ENCODE data around the gene TMEM87B.
A peak's percentile ranks its signal among the peaks of the same experiment; 100 is the strongest.

The TMEM87B gene, protein sequence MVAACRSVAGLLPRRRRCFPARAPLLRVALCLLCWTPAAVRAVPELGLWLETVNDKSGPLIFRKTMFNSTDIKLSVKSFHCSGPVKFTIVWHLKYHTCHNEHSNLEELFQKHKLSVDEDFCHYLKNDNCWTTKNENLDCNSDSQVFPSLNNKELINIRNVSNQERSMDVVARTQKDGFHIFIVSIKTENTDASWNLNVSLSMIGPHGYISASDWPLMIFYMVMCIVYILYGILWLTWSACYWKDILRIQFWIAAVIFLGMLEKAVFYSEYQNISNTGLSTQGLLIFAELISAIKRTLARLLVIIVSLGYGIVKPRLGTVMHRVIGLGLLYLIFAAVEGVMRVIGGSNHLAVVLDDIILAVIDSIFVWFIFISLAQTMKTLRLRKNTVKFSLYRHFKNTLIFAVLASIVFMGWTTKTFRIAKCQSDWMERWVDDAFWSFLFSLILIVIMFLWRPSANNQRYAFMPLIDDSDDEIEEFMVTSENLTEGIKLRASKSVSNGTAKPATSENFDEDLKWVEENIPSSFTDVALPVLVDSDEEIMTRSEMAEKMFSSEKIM

DNA sequence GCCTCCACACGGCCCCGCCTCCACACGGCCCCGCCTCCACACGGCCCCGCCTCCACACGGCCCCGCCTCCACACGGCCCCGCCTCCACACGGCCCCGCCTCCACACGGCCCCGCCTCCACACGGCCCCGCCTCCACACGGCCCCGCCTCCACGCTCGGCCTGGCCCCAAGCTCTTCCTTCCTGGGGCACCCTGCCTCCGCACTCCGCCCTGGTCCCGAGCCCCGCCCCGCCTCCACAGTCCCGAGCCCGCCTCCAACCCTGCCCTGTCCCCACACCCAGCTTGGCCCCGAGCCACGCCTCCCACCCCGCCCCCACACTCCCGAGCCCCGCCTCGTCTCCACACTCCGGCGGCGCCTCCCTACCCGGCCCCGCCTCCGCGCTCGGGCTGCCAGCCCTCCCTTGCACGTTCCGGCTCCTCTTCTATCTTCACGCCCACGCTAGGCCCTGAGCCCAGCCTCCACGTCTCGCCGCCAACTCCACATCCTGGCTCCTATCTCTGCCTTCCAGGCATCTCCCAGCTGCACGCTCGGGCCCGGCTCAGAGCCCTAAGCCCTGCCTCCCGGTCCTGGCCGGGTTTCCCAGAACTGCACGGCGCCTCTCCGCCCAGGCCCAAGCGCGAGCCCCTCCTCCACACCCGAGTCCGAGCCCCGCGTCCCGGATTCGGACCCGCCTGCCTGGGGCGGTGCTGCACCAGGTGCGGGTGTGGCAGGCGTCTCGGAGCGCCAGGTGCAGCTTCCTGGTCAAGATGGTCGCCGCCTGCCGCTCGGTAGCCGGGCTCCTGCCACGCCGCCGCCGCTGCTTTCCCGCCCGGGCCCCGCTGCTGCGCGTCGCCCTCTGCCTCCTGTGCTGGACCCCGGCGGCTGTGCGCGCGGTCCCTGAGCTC lies at the start of gene TMEM87B:
TMEM87B (plus strand) TSS at position 423 of the 883 bp plus-strand sequence; CDS start at position 746, 323 bp downstream.
- peak; percentile 95 for DNase-seq (ENCODE audit: low spot score)

DNA sequence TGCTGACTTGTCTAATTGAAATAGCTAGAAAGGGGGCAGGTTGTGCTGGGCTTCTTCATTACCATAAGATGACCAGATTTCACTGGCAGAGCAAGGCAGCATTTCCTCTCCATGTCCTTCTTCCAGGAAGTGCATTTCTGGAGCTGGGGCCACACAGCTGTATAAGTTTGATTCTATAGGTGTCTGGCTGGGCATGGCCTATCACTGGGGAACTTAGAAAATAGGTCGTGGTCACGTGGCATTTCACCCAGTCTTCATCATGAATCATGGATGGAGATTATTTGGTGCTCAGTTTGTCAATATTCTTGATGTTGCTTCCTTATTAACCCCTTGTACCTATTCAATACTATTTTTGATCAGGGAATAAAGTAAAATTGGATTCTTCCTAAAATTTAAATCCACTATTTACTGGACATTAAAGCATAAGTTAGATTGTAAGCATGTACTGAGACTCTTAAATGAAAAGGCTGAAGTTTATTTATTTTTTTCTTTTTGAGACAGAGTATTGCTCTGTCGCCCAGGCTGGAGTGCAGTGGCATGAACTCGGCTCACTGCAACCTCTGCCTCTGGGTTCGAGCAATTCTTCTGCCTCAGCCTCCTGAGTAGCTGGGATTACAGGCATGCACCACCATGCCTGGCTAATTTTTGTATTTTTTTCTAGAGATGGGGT lies 49.5 kb upstream of the TMEM87B start:
- no peak for DNase-seq (ENCODE audit: low spot score)

DNA sequence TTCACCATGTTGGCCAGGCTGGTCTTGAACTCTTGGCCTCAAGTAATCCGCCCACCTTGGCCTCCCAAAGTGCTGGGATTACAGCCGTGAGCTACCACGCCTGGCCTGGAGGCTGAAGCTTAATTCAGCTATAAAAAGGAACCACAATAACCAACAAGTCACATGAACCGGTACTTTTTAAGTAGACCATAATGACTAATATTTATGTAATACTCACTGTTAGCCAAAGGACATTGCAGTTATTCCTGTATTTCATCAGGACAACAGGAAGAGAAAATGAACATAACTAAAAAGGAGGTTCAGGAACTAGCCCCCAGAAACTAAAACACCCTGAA lies 49.0 kb upstream of the TMEM87B start:
- no peak for DNase-seq (ENCODE audit: low spot score)

DNA sequence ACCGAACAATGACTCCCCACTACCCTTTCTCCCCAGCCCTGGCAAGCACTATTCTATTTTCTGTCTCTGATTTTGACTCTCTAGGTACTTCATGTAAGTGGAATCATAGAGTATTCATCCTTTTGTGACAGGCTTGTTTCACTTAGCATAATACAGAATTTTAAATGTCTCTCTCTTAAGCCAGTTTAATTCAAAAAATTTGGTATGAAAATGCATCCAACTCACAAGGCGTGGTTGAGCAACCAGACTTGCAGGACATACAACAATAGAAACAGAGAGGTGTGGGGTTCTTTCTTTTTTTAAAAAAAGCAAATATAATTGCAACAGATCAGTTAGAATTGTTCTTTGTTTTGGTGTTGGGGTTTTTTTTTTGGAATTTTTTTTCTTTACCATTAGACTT lies 47.6 kb upstream of the TMEM87B start:
- no peak for DNase-seq (ENCODE audit: low spot score)

DNA sequence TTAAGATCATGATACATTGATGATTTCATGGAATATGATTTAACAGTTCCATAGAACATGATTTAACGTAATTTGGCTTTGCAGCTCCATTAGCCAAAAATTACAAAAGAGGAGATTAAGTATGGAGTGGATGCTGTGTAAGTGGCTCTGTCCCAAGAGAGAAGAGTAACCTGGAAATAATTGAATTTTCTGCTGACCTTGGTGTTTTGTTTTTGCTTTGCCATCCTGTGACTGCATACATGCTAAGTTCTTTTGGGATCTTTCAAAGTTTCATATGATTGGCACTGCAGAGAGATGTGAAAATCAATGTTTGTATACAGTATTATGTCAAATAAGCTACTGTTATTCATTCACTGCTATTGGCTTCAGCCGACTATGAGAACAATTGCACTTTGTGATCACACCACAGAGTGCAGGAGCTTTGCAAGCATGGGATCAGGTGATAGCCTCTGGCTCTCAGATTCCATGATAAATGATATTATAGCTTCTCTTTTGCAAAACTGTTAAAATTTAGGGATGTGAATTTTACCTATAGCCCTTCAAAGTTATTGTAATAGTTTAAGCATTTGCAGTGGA lies 46.1 kb upstream of the TMEM87B start:
- peak; percentile 75 for DNase-seq (ENCODE audit: low spot score)

DNA sequence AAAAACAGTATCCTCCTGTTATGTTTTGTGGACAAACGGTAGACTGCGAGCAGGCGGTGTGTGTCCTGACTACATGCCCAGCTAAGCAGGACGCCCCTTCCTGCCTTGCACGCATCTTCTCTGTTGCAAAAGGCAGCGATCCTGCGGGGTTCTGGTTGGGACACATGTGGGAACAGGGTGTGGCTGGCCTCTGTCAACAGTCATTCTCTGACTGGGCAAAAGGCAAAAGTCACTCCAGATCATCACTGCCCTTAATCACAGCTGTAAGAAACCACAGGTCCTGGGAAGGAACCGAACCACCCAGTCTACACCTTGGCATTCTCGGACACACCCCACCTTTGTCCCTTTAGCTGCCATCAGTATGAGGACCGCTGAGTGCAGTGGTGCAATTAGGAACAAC lies 44.3 kb upstream of the TMEM87B start:
- no peak for DNase-seq (ENCODE audit: low spot score)

DNA sequence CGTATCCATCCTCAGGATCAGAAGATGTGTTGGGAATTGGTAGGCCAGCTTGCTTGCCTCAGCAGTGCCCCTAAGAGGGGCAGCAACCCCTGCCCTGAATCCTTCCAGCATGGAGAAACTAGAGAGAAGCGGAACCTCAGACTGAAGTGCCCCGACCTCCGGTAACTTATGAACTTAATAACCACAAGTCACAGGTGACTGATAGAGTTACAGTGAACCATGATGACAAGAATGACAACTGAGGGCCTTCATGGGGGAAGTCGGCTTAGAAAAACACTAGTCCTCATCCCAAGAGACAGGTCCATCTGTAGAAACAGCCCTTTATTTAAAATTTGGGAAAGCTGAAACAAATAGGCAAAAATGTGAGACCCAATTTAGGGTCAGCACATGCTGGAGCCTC lies 42.5 kb upstream of the TMEM87B start:
- DNase-seq (ENCODE audit: low spot score) = no peak

DNA sequence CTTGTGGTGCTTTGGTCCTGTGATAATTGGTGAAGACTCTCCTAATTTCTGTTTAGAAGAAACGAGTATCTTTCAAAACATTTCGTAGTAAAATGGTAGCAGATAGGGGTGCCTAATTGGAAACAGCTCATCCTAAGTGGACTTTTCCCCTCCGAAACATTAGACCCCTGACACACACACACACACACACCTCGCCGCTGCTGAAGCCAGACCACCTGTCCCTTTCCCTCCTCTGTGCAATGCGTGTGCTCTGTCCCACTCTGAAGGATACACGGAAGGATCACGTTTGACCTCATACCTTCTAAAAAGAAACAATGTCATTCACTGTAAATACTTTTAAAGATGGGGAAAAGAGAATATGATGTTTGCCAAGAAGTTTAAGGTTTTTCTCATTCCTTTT lies 36.2 kb upstream of the TMEM87B start:
- DNase-seq (ENCODE audit: low spot score) = no peak

DNA sequence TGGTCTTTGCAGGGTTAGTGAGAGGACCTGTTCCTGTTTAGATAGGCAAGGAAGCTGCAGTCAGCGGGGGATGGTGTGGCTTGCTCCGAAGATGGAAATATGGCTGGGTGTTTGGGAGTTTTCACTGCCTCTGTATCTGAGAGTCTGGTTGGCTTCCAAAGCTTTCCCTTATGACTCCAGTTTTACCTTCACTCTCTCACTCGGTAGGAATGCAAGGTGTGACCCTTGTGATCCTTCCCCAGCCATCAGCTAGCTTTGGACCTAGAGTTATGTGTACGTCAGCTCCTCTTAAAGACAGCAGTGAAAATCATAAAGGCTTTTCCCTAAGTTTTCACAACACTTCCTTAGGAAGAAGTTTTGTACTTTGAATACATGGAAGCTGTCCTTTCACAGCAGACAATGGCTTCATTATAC lies 35.5 kb upstream of the TMEM87B start:
- DNase-seq (ENCODE audit: low spot score) = no peak

DNA sequence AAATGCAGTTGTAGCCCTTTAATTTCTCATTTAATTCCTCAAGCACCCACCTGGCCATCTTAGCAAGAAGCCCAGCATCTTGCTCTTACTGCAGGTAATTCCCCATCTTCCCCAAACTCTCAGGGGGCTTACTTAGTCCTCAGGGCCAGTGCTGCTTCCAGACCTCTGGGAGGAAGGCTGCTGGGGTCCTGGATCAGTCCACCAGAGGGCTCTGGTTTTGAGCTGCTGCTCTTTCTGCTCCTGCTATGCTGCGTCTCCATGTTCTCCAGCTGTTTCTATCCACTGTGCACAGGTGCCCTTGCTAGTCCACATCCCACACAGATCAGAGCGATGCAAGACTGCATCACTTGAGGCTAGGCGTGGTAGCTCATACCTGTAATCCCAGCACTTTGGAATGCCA lies 34.5 kb upstream of the TMEM87B start:
- no peak for DNase-seq (ENCODE audit: low spot score)

DNA sequence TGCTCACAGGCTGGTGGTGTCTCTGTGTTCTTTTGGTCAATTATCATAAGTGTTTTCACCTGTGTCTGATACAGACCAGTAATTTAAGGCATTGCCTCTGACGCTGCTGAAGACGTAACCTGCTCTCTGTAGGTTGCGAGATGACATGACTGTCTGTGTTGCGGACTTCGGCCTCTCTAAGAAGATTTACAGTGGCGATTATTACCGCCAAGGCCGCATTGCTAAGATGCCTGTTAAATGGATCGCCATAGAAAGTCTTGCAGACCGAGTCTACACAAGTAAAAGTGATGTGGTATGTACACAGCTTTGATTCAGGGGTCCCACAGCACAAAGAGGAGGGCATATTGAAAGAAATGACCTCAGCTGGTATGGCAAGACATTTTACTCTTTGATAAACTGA lies 33.8 kb upstream of the TMEM87B start:
- no peak for DNase-seq (ENCODE audit: low spot score)

DNA sequence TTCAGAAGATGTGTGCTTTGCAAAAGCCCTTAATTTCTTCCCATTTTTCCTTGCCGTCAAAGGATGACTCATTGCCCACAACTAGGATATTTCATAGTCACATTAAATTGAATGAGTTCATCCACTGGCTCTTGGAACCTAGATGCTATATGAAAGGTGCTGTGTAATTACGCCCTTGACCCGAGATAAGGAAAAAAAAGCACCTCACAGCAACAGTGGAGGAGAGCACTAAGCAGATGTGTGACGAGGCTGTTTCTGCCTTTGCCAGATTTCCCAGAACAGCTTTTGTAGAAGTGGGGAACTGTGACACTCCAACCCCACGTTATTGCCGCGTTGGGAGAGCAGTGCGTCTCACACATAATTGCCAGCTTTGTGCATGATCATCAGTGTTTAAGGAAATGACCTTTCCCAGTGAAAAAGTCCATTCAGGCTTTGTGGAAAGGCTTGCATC lies 33.3 kb upstream of the TMEM87B start:
- DNase-seq (ENCODE audit: low spot score) = peak; percentile 71

DNA sequence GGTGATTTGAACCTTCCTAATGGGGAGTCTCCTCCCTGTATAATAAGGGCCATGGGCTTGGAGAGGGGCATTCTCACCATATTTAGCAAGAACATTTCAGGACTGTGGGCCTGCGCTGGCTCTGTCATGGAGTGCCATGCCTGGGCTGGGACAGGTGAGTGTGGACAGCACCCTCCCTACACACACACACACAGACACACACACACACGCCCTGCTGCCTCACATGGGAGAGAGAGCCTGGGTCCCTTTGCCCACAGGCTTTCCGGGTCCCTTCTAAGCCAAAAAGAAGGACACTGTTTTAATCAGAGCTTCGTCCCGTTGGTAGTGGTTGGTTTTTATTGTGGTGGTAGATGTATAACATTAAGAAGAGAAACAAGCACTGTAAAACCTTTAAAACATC lies 31.4 kb upstream of the TMEM87B start:
- no peak for DNase-seq (ENCODE audit: low spot score)

DNA sequence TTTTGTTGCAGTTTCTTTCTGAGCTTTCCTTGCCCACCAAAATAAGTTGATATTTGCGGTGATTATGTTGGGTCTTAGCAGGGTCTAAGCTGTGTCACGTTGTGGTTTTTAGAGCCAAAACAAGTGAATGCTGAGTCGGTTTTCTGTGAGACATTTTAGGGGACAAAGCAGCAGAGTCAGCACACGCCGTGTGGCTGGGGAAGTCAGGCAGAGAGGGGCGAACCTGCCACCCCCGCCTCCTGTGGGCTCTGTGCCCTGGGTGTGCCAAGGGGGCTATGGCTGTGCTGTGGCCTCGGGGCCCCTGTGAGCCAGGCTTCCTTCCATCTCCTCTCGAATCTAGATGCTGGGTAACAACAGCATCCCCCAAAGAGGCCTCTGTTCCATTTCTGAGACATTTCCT lies 30.8 kb upstream of the TMEM87B start:
- no peak for DNase-seq (ENCODE audit: low spot score)

DNA sequence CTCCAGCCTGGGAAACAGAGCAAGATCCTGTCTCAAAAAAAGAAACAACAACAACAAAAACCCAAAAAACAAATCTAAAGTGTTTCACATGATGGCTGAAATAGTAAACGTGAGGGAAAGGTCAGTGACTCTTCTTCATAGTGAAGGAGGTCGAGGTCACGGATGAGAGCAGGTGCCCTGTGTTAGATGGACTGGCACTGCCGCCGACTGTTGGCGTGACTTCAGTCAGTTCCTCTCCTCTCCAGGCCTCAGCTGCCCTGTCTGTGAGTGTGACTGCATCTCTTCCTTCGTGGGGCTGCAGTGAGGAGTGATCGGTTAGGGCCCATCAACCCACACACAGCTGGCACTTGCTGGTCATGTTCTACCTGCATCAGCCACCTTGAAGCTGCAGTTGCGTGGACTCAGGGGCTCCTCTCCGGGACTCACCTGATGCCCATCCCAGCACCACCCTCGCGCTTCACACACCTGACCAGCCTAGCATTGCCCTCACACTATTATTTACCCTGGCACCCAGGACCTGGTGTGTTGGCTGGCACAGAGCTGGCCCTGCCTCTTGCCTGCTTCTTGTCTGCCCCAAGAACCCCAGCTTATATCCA lies 30.1 kb upstream of the TMEM87B start:
- no peak for DNase-seq (ENCODE audit: low spot score)

DNA sequence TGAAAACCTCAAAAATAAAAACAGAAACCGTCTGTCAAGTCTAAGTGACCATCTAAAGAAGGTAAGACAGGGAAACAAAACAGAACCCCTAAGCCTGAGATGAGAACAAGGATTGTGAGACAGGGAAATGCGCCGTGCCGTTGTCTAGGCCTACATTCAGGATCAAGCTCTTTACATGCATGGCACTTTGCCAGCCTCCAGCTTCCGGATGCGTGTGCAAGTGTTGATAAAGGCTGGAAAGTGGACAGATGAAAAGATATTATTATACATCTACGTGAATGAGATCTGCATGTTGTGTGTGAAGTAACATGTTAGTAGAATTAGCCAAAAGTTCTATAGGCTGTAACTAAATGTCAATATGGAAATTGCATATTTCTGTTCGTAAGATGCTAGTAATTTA lies 28.6 kb upstream of the TMEM87B start:
- DNase-seq (ENCODE audit: low spot score) = no peak

DNA sequence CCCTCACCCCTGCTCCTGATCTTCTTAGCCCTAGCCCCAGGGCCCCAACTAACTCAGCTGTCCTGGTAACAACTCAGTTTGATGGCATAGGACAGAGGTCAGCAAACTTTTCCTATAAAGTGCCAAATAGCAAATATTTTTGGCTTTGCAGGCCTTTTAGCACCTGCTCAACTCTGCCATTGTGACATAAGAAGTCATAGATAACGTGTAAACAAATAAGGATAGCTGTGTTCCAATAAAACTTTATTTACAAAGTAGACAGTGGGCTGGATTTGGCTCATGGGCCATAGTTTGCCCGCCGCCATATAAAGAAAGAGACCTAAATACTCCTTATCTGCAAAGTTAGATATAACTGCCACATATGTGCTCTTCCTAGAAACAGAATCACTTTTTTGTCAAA lies 27.3 kb upstream of the TMEM87B start:
- DNase-seq (ENCODE audit: low spot score) = no peak

DNA sequence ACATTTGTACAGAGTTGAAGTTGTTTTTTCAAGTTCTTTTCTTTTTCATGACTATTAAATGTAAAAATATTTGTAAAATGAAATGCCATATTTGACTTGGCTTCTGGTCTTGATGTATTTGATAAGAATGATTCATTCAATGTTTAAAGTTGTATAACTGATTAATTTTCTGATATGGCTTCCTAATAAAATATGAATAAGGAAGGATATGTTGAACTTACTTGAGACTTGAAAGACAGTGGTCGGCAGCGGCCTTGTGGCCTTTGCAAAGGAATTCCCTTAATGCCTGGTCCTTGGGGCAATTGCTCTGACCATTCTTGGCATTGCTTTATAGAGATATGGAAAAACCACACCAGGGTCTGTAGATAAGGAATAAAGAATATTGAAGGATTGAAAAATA lies 25.9 kb upstream of the TMEM87B start:
- DNase-seq (ENCODE audit: low spot score) = no peak

DNA sequence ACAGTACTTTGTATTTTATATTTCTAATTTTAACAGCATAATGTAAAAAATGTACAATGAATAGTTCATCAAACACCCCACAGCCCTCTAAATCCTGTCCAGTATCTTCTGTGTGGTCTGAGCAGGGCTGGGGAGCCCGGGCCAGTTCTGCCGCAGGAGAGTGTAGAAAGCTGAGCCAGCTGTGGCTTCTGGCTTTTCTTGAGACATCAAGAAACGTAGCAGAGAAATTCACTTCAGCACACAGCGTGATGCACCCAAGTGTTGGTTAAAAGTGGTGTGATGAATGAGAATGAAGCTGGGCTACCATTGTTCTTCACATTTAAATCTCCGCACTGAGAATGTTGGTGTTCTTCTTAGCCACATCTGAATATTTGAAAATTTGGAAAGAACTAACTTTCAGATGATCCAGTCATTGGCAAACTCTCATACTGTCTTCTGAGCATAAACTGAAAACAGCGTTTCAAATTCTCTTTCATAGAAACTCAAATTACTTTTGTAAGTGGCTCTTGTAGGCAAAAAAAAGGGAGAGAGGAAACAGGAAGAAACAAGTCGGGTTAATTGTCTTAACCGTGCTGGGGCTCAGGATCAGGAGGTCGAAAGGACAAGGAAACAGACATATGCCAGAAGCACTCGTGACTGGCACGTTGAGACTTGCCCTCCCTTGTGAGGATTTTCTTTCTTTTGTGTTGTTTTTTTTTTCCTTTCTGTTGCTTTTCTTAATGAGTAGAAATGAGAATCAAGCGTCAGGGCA lies 23.4 kb upstream of the TMEM87B start:
- DNase-seq (ENCODE audit: low spot score) = peak; percentile 64

DNA sequence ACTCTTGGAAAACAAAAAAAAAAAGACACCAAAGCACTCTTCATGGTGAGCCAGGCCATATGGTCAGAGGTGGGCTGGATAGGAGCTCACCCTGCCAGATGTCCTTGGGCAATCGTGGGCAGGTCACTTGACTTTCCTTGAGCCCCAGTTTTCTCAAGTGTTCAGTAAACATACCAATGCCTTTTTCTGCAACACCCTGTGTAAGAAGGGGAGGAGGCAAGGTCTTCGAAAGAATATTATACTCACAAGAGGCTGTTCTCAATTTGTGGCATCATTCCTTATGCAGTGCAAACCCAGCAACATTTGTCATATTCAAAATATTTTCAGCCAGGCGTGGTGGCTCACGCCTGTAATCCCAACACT lies 22.9 kb upstream of the TMEM87B start:
- no peak for DNase-seq (ENCODE audit: low spot score)

Measured in COLO829 (cell line).